ENCODE data around the gene LHX4.

DNA sequence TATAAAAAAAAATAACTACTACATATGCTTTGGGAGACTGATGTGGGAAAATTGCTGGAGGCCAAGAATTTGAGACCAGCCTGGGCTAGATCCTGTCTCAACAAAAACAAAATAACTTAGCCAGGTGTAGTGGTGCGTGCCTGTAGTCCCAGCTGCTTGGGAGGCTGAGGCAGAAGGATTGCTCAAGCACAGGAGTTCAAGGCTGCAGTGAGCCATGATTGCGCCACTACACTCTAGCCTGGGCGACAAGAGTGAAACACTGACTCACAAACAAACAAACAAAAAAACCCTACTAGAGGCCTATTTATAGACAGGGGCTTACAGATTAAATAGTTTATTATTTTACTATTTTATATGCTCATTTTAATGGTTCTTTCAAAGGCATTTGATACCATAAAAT lies 80.0 kb downstream of the LHX4 start:
- no peak for TF ChIP-seq EZH2phosphoT487 (IDR thresholded peaks at IDR 0.05; ENCODE audit: insufficient read depth, low read depth)
- TF ChIP-seq EZH2 (IDR thresholded peaks at IDR 0.05; ENCODE audit: insufficient read depth, poor library complexity, severe bottlenecking): no peak
